GM12892 (cell line): ENCODE measurements around the gene MAP1LC3B2.

Experiments used
- POLR2AphosphoS5 ChIP-seq: IDR thresholded peaks from 2 replicates; pipeline ENCODE4 v1.6.1; 2011; ENCODE audit warnings: low read depth, low read length, control low read depth
- TAF1 ChIP-seq: IDR thresholded peaks from 2 replicates; pipeline ENCODE4 v1.6.1; 2011; ENCODE audit warnings: low read depth, mild to moderate bottlenecking, control low read depth, low read length, borderline replicate concordance

DNA sequence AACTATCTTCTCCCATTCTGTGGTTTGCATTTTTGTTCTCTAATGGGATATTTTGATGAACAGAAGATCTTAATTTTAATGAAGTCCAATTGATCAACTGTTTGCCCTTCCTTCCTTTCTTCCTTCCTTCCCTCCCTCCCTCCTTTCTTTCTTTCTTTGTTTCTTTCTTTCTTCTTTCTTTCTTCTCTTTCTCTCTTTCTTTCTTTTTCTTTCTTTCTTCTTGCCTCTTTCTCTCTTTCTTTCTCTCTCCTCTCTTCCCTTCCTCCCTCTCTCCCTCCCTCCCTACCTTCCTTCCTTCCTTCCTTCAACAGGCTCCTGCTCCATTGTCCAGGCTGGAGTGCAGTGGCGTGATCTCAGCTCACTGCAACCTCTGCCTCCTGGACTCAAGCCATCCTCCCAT lies 18.9 kb downstream of the MAP1LC3B2 start:
- TF ChIP-seq POLR2AphosphoS5 (no peak), TAF1 (no peak)
